ENCODE results near the gene SMG7. TPM values are rescaled to one million over a fixed set of nuclear protein-coding genes. Genes with fewer than 3 reads are reported as not detected.

SMG7 gene
- total and polyA plus RNA-seq, 2 of the 4 experiments (the other 2 are of a cell fraction), result 18.1 to 22.6 TPM

DNA sequence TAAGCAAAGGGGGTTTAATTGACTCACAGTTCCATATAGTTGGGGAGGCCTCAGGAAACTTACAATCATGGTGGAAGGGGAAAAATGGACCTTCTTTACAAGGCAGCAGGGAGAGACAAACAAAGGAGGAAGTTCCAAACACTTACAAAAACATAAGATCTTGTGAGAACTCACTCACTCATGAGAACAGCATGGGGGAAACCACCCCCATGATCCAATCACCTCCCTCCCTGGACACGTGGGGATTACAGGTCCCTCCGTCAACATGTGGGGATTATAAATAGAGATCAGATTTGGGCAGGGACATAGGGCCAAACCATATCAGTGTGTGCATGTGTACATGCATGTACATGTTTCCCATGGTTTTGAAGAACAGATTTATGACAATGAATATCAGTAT is 5.5 kb upstream of the SMG7 start:
- no TSS peak for BruUV-seq (replicated peaks)
- Histone ChIP-seq H2BK5ac (ENCODE audit: low read depth, low read length, poor library complexity, severe bottlenecking) (no peak overlapping the region), H3K14ac (replicated peaks; ENCODE audit: low read depth, low read length) (no peak overlapping the region), H3K36me3 (ENCODE audit: control insufficient read depth, insufficient read depth, low read length) (no peaks in the 10 kb centered on the region), H3K9ac (ENCODE audit: low read depth, low read length) (no peak overlapping the region), H4K20me1 (ENCODE audit: insufficient read depth, low read length) (no peaks in the 10 kb centered on the region), H2AK9ac (replicated peaks; ENCODE audit: low read depth, low read length, poor library complexity) (no peak overlapping the region), H2AFZ (replicated peaks; ENCODE audit: low read length, poor library complexity) (no peak overlapping the region), H2BK120ac (ENCODE audit: low read depth, low read length) (no peak overlapping the region), H4K5ac (ENCODE audit: low read depth, low read length) (no peak overlapping the region), H2BK20ac (ENCODE audit: low read depth, low read length) (no peak overlapping the region), H3K4me3 (ENCODE audit: insufficient read depth, low read depth, low read length) (no peak overlapping the region), H2AK5ac (ENCODE audit: low read depth, low read length) (no peak overlapping the region), H3K4me1 (ENCODE audit: control insufficient read depth, insufficient read depth, low read length) (no peaks in the 10 kb centered on the region), H3K9me1 (ENCODE audit: insufficient read depth, low read length) (no peaks in the 10 kb centered on the region), H4K8ac (ENCODE audit: low read depth in 2 of 2, low read length in 2 of 2) (no peak overlapping the region), H3K79me1 (ENCODE audit: low read depth in 1 of 2, low read length in 2 of 2) (0 out of 4 replicates have a peak, but pooled peaks cover 0 to 2% of the 10 kb centered on the region in 2 experiments), H3K9me3 (ENCODE audit: control insufficient read depth, insufficient read depth, low read length) (no peaks in the 10 kb centered on the region), H3K56ac (ENCODE audit: extremely low read depth, insufficient read depth, low read length) (no peak overlapping the region), H3K23ac (ENCODE audit: low read depth, low read length) (no peak overlapping the region), H4K91ac (ENCODE audit: insufficient read depth, low read depth, low read length) (no peak overlapping the region), H3K4me2 (ENCODE audit: low read depth, low read length) (no peak overlapping the region), H3K4ac (ENCODE audit: low read depth, low read length) (no peak overlapping the region), H2BK15ac (ENCODE audit: low read depth, low read length) (no peak overlapping the region), H3K27me3 (ENCODE audit: control insufficient read depth, insufficient read depth, low read length) (peaks cover 16% of the 10 kb centered on the region), H3K27ac (ENCODE audit: insufficient read depth, low read length) (no peak overlapping the region), H3K18ac (ENCODE audit: low read depth, low read length) (no peak overlapping the region)
- no CpG with 5 or more reads among the region's 2 CpGs for WGBS, 2 experiments (ENCODE audit: extremely low coverage in 2 of 2, insufficient read length in 1 of 2)
- DNase-seq (no peak), ATAC-seq (ENCODE audit: low read depth) (no peak)
- TF ChIP-seq, protein P1, sequence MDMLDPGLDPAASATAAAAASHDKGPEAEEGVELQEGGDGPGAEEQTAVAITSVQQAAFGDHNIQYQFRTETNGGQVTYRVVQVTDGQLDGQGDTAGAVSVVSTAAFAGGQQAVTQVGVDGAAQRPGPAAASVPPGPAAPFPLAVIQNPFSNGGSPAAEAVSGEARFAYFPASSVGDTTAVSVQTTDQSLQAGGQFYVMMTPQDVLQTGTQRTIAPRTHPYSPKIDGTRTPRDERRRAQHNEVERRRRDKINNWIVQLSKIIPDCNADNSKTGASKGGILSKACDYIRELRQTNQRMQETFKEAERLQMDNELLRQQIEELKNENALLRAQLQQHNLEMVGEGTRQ (IDR thresholded peaks at IDR 0.05; ENCODE audit: low read depth, low read length), result no peak
- no peak for TF ChIP-seq BHLHE40 (IDR thresholded peaks at IDR 0.05; ENCODE audit: low read depth, low read length)
- TF ChIP-seq FOS (IDR thresholded peaks at IDR 0.05; ENCODE audit: low read depth, low read length), result no peak
- no peak for TF ChIP-seq RFX5 (IDR thresholded peaks at IDR 0.05; ENCODE audit: low read depth, low read length)
- TF ChIP-seq CHD1 (IDR thresholded peaks at IDR 0.05; ENCODE audit: low read depth, low read length), result no peak
- no peak for TF ChIP-seq POLR2A (IDR thresholded peaks at IDR 0.05; ENCODE audit: low read depth, low read length)
- TF ChIP-seq RCOR1 (IDR thresholded peaks at IDR 0.05; ENCODE audit: insufficient replicate concordance, low read length), result no peak
- no peak for TF ChIP-seq RAD21 (IDR thresholded peaks at IDR 0.05; ENCODE audit: low read length)
- TF ChIP-seq MAFK (IDR thresholded peaks at IDR 0.05; ENCODE audit: low read depth, low read length), result no peak
- no peak for TF ChIP-seq NFE2L2 (IDR thresholded peaks at IDR 0.05; ENCODE audit: low read depth, low read length)
- no peak for TF ChIP-seq SMC3 (IDR thresholded peaks at IDR 0.05; ENCODE audit: low read depth, low read length)
- TF ChIP-seq, protein P2, sequence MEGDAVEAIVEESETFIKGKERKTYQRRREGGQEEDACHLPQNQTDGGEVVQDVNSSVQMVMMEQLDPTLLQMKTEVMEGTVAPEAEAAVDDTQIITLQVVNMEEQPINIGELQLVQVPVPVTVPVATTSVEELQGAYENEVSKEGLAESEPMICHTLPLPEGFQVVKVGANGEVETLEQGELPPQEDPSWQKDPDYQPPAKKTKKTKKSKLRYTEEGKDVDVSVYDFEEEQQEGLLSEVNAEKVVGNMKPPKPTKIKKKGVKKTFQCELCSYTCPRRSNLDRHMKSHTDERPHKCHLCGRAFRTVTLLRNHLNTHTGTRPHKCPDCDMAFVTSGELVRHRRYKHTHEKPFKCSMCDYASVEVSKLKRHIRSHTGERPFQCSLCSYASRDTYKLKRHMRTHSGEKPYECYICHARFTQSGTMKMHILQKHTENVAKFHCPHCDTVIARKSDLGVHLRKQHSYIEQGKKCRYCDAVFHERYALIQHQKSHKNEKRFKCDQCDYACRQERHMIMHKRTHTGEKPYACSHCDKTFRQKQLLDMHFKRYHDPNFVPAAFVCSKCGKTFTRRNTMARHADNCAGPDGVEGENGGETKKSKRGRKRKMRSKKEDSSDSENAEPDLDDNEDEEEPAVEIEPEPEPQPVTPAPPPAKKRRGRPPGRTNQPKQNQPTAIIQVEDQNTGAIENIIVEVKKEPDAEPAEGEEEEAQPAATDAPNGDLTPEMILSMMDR (conservative IDR thresholded peaks at IDR 0.05; ENCODE audit: low read depth, low read length), result no peak
- no peak for TF ChIP-seq MAZ (IDR thresholded peaks at IDR 0.05; ENCODE audit: borderline replicate concordance, low read depth, low read length)
- TF ChIP-seq MXI1 (IDR thresholded peaks at IDR 0.05; ENCODE audit: borderline replicate concordance, low read depth, low read length), result no peak
- no peak for TF ChIP-seq CEBPB (IDR thresholded peaks at IDR 0.05; ENCODE audit: low read depth, low read length)
- TF ChIP-seq, protein P3, sequence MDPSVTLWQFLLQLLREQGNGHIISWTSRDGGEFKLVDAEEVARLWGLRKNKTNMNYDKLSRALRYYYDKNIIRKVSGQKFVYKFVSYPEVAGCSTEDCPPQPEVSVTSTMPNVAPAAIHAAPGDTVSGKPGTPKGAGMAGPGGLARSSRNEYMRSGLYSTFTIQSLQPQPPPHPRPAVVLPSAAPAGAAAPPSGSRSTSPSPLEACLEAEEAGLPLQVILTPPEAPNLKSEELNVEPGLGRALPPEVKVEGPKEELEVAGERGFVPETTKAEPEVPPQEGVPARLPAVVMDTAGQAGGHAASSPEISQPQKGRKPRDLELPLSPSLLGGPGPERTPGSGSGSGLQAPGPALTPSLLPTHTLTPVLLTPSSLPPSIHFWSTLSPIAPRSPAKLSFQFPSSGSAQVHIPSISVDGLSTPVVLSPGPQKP (IDR thresholded peaks at IDR 0.05; ENCODE audit: borderline replicate concordance, low read depth, low read length), result no peak
- in situ Hi-C loops (cut with MboI; ENCODE audit: low sequenced_read_pairs) (no loop called here), intact Hi-C loops (cut with micrococcal nuclease) (no loop called here), dilution Hi-C loops (cut with HindIII; ENCODE audit: low sequenced_read_pairs, unreplicated experiment) (no loop called here)
- CTCF ChIA-PET, result no interaction called here
- POLR2A ChIA-PET (ENCODE audit: unreplicated experiment), result no interaction called here

Measured in IMR-90 (cell line).